Panc1 (cell line): ENCODE measurements around the gene F2. TPM values are rescaled to one million over a fixed set of nuclear protein-coding genes. Genes with fewer than 3 reads are reported as not detected.
"Not testable (repeated sequence)": the region's sequence is repeated elsewhere in the genome, so short reads cannot be mapped to it uniquely, and the experiment has no call there.

ENCODE experiments used
- ATAC-seq: fragments of 200-7000 bp; cut with Tn5 transposase; 2 replicates; pipeline ENCODE4 v1.9.1; 2020; ENCODE audit warnings: mild to moderate bottlenecking, moderate library complexity
- BruUV-seq: library from RNA; stranded (reverse); fragments of 400-500 nt; replicated peaks from 2 replicates; lab custom pipeline; 2021; lab: Mats Ljungman, UMichigan
- CTCF ChIA-PET: fragments of 300-600 bp; sonication (Branson Sonifier 250); formaldehyde crosslinking; loops from one replicate; lab custom pipeline; 2022; ENCODE audit warnings: antibody characterized with exemption; lab: Charles Lee
- POLR2A ChIA-PET: fragments of 300-600 bp; sonication (Branson Sonifier 250); formaldehyde crosslinking; loops from one replicate; lab custom pipeline; 2022; ENCODE audit warnings: antibody characterized with exemption; lab: Charles Lee
- DNase-seq: peaks from one replicate; pipeline ENCODE4 v3.0.0-alpha.2; 2010; ENCODE audit warnings: low read depth, low spot score
- H3K27ac ChIP-seq: 2 replicates; pipeline ENCODE4 v1.5.1; 2011; ENCODE audit warnings: mild to moderate bottlenecking, low read length, inconsistent platforms
- H3K27me3 ChIP-seq: fragments of 200-500 bp; sonication (Bioruptor generic); 2 replicates; pipeline ENCODE4 v1.6.0; 2014; ENCODE audit warnings: low read length, inconsistent platforms; ENCODE audit not compliant: control insufficient read depth, insufficient read depth
- H3K36me3 ChIP-seq: fragments of 200-500 bp; sonication (Bioruptor generic); 2 replicates; pipeline ENCODE4 v1.5.1; 2014; ENCODE audit warnings: inconsistent platforms, mild to moderate bottlenecking, low read length, moderate library complexity; ENCODE audit not compliant: control insufficient read depth, insufficient read depth
- H3K4me1 ChIP-seq: 2 replicates; pipeline ENCODE4 v1.5.1; 2011; ENCODE audit warnings: inconsistent platforms, mild to moderate bottlenecking, low read length, moderate library complexity; ENCODE audit not compliant: control insufficient read depth, insufficient read depth
- H3K4me3 ChIP-seq, 2 experiments: 2 replicates each; pipeline ENCODE4 v1.5.1; 2011 to 2012; ENCODE audit warnings: low read depth in 2 of 2, low read length in 2 of 2, mild to moderate bottlenecking in 2 of 2, inconsistent platforms in 1 of 2, moderate library complexity in 1 of 2
- H3K9me3 ChIP-seq: fragments of 200-500 bp; sonication (Bioruptor generic); 2 replicates; pipeline ENCODE4 v1.5.1; 2014; ENCODE audit warnings: low read depth, mild to moderate bottlenecking, inconsistent platforms, low read length, moderate library complexity; ENCODE audit not compliant: control insufficient read depth, insufficient read depth
- CTCF ChIP-seq: fragments of 450-650 bp; IDR thresholded peaks from 2 replicates; pipeline ENCODE4 v1.5.1; 2017; ENCODE audit warnings: mild to moderate bottlenecking
- POLR2AphosphoS5 ChIP-seq: IDR thresholded peaks from 2 replicates; pipeline ENCODE4 v1.6.1; 2012; ENCODE audit warnings: mild to moderate bottlenecking, low read depth, low read length, moderate library complexity
- REST ChIP-seq, 2 experiments: IDR thresholded peaks; 2 replicates each; pipeline ENCODE4 v1.6.1; 2011 to 2012; ENCODE audit warnings: low read depth in 2 of 2, control low read depth in 1 of 2, low read length in 1 of 2, mild to moderate bottlenecking in 1 of 2, moderate library complexity in 1 of 2; ENCODE audit not compliant: insufficient read depth in 1 of 2
- SIN3A ChIP-seq: IDR thresholded peaks from 2 replicates; pipeline ENCODE4 v1.6.1; 2012; ENCODE audit warnings: low read depth, mild to moderate bottlenecking, low read length, moderate library complexity, borderline replicate concordance; ENCODE audit not compliant: insufficient read depth
- TCF7L2 ChIP-seq: IDR thresholded peaks from 2 replicates; pipeline ENCODE4 v1.6.1; 2011; ENCODE audit warnings: mild to moderate bottlenecking, low read depth, low read length, inconsistent platforms
- in situ Hi-C: cut with HindIII; loops from 2 replicates; pipeline ENCODE4 v1.10.0; 2016; ENCODE audit warnings: low sequenced_read_pairs, low pct_unique_long_range_greater_than_20kb
- intact Hi-C: fragments of 100-400 bp; cut with micrococcal nuclease; formaldehyde crosslinking; loops from one replicate; pipeline ENCODE4 v1.10.0; 2022; ENCODE audit not compliant: unreplicated experiment
- total RNA-seq: library from RNA; stranded (reverse); gene quantifications from one replicate; pipeline ENCODE4 v1.2.1, GENCODE V29; 2021; ENCODE audit not compliant: unreplicated experiment

Gene F2
- total RNA-seq, 1 experiment from 2014 or later: 0.64 TPM

- BruUV-seq: no TSS peak
- no peak overlapping the region for H3K27ac ChIP-seq
- in situ Hi-C loops: no loop called here
These were observed 6.0 kb upstream of the F2 start for GRCh38 chr11:46712874-46713576.

GRCh38 chr11:46717825-46718154 lies 1.2 kb upstream of the F2 start:
- H3K9me3 ChIP-seq, ATAC-seq, H3K4me3 ChIP-seq, H3K27me3 ChIP-seq, CTCF ChIA-PET, H3K36me3 ChIP-seq, BruUV-seq, DNase-seq, in situ Hi-C loops, intact Hi-C loops, POLR2A ChIA-PET: not testable (repeated sequence)
- Histone ChIP-seq H3K4me1 (peaks cover 14% of the 10 kb centered on the region), H3K27ac (peak overlapping the region; percentile 58)

More at GRCh38 chr11:46712874-46713576, 6.0 kb upstream of the F2 start:
- no peak overlapping the region for H3K4me3 ChIP-seq
- ChIA-PET POLR2A (no interaction called here), CTCF (no interaction called here)
- no peak for ATAC-seq
- no peaks in the 10 kb centered on the region for H3K36me3 ChIP-seq
- H3K27me3 ChIP-seq: no peaks in the 10 kb centered on the region
- peaks cover 5% of the 10 kb centered on the region for H3K4me1 ChIP-seq
- DNase-seq: no peak
- intact Hi-C loops: no loop called here
- TF ChIP-seq REST (IDR thresholded peaks at IDR 0.05; ENCODE audit: insufficient read depth in 1 of 2, low read depth in 2 of 2, low read length in 1 of 2): no peak
- no peak for TF ChIP-seq SIN3A
- TF ChIP-seq CTCF: no peak
- no peak for TF ChIP-seq TCF7L2
- TF ChIP-seq POLR2AphosphoS5: no peak
- H3K9me3 ChIP-seq: no peaks in the 10 kb centered on the region
